LNCAP (cell line): Measurements from ENCODE around the gene AAMDC.

ENCODE experiments used
- CTCF ChIP-seq: fragments of 450-650 bp; IDR thresholded peaks from 2 replicates; pipeline ENCODE4 v1.5.1; 2017; ENCODE audit warnings: mild to moderate bottlenecking

AAMDC gene

GRCh38 chr11:77821349-77821851 lies 456 bp downstream of the AAMDC start:
- no peak for TF ChIP-seq CTCF

GRCh38 chr11:77823775-77824174 lies 2.8 kb downstream of the AAMDC start:
- no peak for TF ChIP-seq CTCF

GRCh38 chr11:77828926-77829325 lies 8.0 kb downstream of the AAMDC start:
- TF ChIP-seq CTCF, result no peak

GRCh38 chr11:77833302-77833701 lies 12.4 kb downstream of the AAMDC start:
- no peak for TF ChIP-seq CTCF

GRCh38 chr11:77842441-77843121 lies 21.6 kb downstream of the AAMDC start:
- TF ChIP-seq CTCF, result no peak

- no peak for TF ChIP-seq CTCF
Measured at GRCh38 chr11:77851503-77851902, 30.6 kb downstream of the AAMDC start.

- no peak for TF ChIP-seq CTCF
Measured at GRCh38 chr11:77854838-77855237, 33.9 kb downstream of the AAMDC start.

GRCh38 chr11:77865805-77866204 lies 44.9 kb downstream of the AAMDC start:
- no peak for TF ChIP-seq CTCF
